Adrenal gland (tissue), 5 donors: ENCODE results near the gene NOC3L.

Source experiments
- POLR2A ChIP-seq, 2 donors: fragments of 450-650 bp; IDR thresholded peaks; one replicate each; pipeline ENCODE4 v1.6.1; 2017; ENCODE audit warnings: antibody characterized with exemption in 2 of 2, mild to moderate bottlenecking in 2 of 2, moderate library complexity in 1 of 2
- TF ChIP-seq, protein P1 (sequence below), 6 experiments: fragments of 450-650 bp in 4 of 6; fragments of 200-600 bp in 2 of 6; sonication (generic) in 1 of 6; IDR thresholded peaks; 1 replicate in 5 of 6; 2 replicates in 1 of 6; pipeline versions ENCODE4 v1.5.1 to v1.8.0; 2016 to 2021; ENCODE audit warnings: antibody characterized with exemption in 6 of 6, mild to moderate bottlenecking in 2 of 6, moderate library complexity in 1 of 6
- donor health status: DM: no; HTN: no; CAD: no.

- TF ChIP-seq, protein P1, sequence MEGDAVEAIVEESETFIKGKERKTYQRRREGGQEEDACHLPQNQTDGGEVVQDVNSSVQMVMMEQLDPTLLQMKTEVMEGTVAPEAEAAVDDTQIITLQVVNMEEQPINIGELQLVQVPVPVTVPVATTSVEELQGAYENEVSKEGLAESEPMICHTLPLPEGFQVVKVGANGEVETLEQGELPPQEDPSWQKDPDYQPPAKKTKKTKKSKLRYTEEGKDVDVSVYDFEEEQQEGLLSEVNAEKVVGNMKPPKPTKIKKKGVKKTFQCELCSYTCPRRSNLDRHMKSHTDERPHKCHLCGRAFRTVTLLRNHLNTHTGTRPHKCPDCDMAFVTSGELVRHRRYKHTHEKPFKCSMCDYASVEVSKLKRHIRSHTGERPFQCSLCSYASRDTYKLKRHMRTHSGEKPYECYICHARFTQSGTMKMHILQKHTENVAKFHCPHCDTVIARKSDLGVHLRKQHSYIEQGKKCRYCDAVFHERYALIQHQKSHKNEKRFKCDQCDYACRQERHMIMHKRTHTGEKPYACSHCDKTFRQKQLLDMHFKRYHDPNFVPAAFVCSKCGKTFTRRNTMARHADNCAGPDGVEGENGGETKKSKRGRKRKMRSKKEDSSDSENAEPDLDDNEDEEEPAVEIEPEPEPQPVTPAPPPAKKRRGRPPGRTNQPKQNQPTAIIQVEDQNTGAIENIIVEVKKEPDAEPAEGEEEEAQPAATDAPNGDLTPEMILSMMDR (IDR thresholded peaks at IDR 0.05): no peak
- no peak for TF ChIP-seq POLR2A (IDR thresholded peaks at IDR 0.05)
Measured at GRCh38 chr10:94288361-94289101, 74.2 kb downstream of the NOC3L start.
